Stomach smooth muscle (tissue), 2 donors: ENCODE results near the gene CCDC85C.

Source experiments
- H3K27ac ChIP-seq: one replicate; pipeline ENCODE4 v1.7.0; 2013; ENCODE audit warnings: mild to moderate bottlenecking, low read length, inconsistent platforms
- H3K27me3 ChIP-seq, 2 donors: one replicate each; pipeline ENCODE4 v1.7.0; 2013; ENCODE audit warnings: low read length in 2 of 2; ENCODE audit not compliant: insufficient read depth in 2 of 2, control insufficient read depth in 1 of 2
- H3K36me3 ChIP-seq, 2 donors: one replicate each; pipeline ENCODE4 v1.7.0; 2013; ENCODE audit warnings: low read length in 2 of 2; ENCODE audit not compliant: control insufficient read depth in 2 of 2, insufficient read depth in 2 of 2
- H3K4me1 ChIP-seq: one replicate; pipeline ENCODE4 v1.7.0; 2013; ENCODE audit warnings: low read length; ENCODE audit not compliant: control insufficient read depth, insufficient read depth
- H3K4me3 ChIP-seq, 2 donors: one replicate each; pipeline ENCODE4 v1.7.0; 2013; ENCODE audit warnings: low read length in 2 of 2
- H3K9ac ChIP-seq, 2 donors: one replicate each; pipeline ENCODE4 v1.7.0; 2013; ENCODE audit warnings: low read length in 2 of 2, mild to moderate bottlenecking in 1 of 2
- H3K9me3 ChIP-seq, 2 donors: one replicate each; pipeline ENCODE4 v1.7.0; 2013; ENCODE audit warnings: low read length in 2 of 2; ENCODE audit not compliant: control insufficient read depth in 2 of 2
- donor health status: healthy.
- donor health status: Pancreatic carcinoma.

The CCDC85C gene

DNA sequence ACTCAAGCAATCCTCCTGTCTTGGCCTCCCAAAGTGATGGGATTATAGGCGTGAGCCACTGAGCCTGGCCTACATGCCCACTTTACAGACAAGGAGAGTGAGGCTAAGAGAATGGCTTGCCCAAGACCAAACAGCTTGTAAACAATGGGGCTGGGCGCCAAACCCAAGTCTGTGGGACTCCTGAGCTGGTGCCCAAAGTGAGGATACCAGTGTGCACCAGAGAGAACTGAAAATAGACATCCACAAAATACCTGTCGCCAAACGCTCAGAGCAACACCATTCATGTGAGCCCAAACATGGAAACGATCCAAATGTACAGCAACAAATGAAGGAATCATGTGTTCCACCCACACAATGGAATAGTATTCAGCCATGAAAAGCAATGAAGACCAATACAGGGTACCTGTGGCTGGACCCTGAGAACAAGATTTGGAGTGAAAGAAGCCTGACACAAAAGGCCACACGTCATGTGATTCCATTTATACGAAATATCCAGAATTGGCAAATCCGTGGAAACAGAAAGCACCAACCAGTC is 84.6 kb downstream of the CCDC85C start:
- no peaks in the 10 kb centered on the region for H3K9me3 ChIP-seq
- H3K27me3 ChIP-seq = no peaks in the 10 kb centered on the region
- H3K27ac ChIP-seq = no peak overlapping the region
- H3K4me1 ChIP-seq = peaks cover 45% of the 10 kb centered on the region
- H3K9ac ChIP-seq = no peak overlapping the region
- peaks cover 5 to 8% of the 10 kb centered on the region in 2 donors for H3K36me3 ChIP-seq
- H3K4me3 ChIP-seq = no peak overlapping the region

DNA sequence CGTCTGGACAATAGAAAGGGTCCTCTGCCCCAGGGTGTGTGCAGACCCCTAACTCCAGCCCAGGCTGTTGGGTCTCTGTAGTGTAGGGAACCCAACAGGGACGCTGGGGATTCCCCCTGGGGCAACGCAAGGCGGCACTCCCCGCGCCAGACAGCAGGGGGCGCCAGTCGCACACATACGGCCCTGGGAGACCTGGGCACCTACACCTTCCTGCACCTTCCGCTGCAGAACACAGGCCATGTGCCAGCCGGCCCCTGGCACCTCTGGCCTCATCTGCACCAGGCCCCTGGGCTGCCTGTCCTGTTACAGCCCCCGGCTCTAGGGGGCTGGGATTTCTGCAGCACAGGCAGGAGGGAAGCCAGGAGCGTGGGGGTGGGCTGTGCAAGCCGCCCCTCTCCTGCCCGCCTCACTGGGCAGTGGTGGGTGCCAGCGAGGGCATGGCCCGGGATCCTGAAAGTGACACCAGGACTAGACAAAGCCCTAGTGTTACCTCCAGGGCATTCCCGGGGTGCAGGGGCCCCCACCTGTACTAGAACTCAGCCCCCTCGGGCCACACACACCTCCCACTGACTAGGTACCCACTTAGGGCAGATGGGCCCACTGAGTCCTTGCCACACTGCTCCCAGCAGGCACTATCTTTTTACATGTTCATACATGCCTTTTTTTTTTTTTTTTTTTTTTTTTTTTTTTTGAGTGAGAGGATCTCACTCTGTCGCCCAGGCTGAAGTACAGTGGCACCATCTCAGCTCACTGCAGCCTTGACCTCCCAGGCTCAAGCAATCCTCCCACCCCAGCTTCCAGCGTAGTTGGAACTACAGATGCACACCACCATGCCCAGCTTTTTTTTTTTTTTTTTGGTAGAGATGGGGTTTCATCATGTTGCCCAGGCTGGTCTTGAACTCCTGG is 85.3 kb downstream of the CCDC85C start:
- H3K4me1 ChIP-seq = peaks cover 38% of the 10 kb centered on the region
- H3K9ac ChIP-seq = no peak overlapping the region
- H3K9me3 ChIP-seq = no peaks in the 10 kb centered on the region
- no peak overlapping the region for H3K27ac ChIP-seq
- H3K4me3 ChIP-seq = no peak overlapping the region
- peaks cover 6 to 11% of the 10 kb centered on the region in 2 donors for H3K36me3 ChIP-seq
- H3K27me3 ChIP-seq = no peaks in the 10 kb centered on the region

DNA sequence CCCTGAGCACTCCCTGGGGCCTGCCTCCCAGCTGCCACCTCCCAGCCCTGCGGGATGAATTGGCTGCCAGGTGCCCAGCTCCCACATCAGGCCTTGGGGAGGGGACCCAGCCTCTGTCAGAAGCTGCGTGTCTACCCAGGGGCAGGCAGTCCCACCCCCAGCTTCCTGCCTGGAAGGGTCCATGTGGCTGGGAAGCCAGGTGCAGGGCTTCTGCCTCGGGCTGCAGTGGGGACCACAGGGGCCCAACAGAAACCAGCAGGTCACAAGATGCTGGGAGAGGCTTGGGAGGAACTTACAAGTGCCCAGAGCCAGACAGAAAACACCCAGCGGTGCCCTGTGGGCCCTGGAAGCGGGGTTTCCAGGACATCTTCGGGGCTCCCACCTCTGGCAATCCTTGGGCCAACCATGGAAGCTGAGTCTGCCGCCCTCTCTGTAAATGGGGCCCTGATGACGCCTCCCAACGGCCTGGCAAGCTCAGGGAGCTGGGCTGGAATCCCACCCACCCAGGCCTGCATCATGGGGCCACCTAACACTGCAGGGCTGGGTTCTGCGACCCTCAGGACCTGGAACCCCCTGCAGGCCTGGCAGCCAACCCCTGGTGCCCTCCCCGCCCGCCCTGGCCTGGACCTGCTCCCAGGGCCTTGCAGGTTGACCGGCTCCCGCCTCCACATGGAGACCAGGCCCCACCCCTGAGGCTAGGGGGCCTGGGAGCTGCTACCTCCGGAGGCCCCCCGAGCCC is 86.2 kb downstream of the CCDC85C start:
- no peak overlapping the region for H3K9ac ChIP-seq
- no peaks in the 10 kb centered on the region for H3K9me3 ChIP-seq
- H3K27me3 ChIP-seq = no peaks in the 10 kb centered on the region
- H3K4me1 ChIP-seq = peaks cover 34% of the 10 kb centered on the region
- no peak overlapping the region for H3K4me3 ChIP-seq
- peaks cover 13 to 20% of the 10 kb centered on the region in 2 donors for H3K36me3 ChIP-seq
- no peak overlapping the region for H3K27ac ChIP-seq

DNA sequence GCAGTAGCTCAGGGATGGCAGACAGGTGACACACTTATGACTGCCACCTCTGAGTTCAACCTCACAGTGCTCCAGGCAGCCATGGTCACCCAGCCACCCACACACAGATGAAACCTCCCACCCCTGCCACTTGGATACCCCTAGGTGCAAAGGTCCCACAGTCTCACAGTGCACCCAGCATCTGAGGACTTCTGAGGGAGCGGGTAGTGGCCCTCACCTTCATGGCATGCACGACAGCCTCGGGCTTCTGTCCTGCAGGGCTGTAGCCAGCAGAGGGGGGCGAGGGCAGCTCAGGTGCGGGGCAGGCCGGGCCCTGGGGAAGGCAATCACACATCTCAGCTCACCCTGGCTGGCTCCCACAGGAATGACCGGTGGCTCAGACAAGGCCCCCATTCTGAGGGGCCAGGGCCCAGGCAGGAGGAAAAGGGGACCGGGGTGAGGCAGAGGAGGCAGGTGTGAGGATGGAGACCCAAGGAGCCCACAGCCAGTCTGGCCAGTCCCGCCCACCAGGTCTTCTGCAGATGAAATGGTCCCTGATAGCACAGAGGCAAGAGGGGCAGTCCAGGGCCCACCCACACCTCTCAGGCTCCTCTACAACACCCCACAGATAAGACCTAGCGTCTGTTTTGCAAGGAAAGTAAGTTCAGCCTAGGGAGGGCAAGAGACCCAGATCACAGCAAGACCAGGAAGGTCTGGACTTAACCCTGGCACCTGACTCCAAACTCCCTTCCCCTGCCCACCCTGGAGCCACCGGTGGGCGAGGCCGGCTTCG is 87.0 kb downstream of the CCDC85C start:
- H3K27me3 ChIP-seq = no peaks in the 10 kb centered on the region
- H3K4me1 ChIP-seq = peaks cover 34% of the 10 kb centered on the region
- no peaks in the 10 kb centered on the region for H3K9me3 ChIP-seq
- no peak overlapping the region for H3K27ac ChIP-seq
- H3K9ac ChIP-seq = no peak overlapping the region
- no peak overlapping the region for H3K4me3 ChIP-seq
- H3K36me3 ChIP-seq = peaks cover 16 to 20% of the 10 kb centered on the region in 2 donors

DNA sequence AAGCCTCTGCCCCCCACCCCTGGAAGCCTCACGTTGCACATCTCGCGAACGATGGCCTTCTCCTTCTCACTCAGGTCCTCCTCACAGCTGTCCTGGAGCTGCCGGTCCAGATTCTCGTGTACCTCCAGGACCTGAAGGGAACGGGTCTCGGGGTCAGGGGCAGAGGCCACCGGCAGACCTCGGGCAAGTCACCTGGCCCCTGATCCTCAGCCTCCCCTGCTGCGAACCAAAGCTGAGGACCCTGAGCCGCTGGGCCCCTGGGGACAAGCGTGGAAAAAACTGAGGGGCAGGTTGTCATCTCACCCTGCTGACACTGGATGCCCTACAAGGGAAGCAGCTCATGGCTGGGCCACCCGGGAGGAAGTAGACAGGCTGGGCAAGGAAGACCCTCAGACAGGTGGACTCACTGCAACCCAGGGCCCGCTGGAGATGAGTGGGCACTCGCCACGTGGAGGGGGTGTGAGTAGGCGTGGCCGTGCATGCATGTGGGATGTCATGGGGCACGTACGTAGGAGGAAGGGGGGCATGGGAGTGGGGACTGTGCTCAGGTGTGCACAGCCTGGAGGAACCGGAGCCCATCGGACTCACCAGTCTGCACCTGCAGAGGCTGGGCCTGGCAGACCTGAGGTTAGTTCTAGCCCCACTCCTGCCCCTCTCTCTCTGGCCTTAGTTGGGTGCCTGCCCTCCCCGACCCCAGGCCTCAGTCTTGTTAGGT is 87.7 kb downstream of the CCDC85C start:
- peaks cover 16 to 17% of the 10 kb centered on the region in 2 donors for H3K36me3 ChIP-seq
- H3K4me1 ChIP-seq = peaks cover 36% of the 10 kb centered on the region
- no peak overlapping the region for H3K27ac ChIP-seq
- H3K9me3 ChIP-seq = no peaks in the 10 kb centered on the region
- no peak overlapping the region for H3K4me3 ChIP-seq
- no peaks in the 10 kb centered on the region for H3K27me3 ChIP-seq
- no peak overlapping the region for H3K9ac ChIP-seq

DNA sequence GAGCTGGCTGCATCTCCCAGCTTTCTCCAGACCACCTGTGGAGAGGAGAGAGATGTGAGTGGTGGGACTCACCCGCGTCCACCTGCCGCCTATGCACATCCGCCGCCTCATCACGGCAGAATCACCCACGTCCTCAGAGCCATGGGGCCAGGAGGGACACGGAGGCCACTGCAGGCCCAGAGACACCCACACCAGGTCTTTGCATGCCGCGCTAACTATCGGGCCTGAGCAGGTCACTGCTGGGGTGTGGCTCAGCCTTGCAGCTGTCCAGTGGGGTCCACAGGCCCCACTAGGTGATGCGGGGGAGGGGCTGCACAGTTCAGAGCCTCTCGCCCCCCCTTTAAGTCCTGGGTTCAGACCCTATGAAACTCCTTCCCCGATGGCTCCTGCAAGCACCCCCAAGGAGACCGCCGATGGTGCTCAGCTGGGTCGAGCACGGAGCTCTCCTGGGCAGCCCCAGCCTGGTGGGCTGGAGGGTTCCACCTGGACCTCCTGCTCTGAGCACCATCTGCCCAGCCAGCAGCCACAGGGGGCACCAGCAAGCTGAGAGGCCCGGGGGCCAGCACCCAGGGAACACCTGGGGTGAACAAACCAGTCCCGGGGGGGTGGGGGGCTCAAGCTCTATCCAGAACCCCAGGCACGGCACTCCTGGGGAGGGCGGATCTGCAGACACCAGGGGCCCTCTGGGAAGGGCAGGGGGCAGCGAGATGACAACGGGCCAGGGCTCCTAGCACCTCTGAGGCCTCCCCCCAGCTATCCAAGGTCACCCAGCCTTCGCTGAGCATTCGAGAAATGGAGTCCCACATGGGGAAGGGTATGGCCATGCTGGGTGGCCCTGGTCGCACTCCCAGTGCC is 88.5 kb downstream of the CCDC85C start:
- Histone ChIP-seq H3K36me3 (peaks cover 16 to 17% of the 10 kb centered on the region in 2 donors), H3K4me1 (peaks cover 35% of the 10 kb centered on the region), H3K9ac (no peak overlapping the region), H3K27me3 (no peaks in the 10 kb centered on the region), H3K27ac (no peak overlapping the region), H3K4me3 (no peak overlapping the region), H3K9me3 (no peaks in the 10 kb centered on the region)

DNA sequence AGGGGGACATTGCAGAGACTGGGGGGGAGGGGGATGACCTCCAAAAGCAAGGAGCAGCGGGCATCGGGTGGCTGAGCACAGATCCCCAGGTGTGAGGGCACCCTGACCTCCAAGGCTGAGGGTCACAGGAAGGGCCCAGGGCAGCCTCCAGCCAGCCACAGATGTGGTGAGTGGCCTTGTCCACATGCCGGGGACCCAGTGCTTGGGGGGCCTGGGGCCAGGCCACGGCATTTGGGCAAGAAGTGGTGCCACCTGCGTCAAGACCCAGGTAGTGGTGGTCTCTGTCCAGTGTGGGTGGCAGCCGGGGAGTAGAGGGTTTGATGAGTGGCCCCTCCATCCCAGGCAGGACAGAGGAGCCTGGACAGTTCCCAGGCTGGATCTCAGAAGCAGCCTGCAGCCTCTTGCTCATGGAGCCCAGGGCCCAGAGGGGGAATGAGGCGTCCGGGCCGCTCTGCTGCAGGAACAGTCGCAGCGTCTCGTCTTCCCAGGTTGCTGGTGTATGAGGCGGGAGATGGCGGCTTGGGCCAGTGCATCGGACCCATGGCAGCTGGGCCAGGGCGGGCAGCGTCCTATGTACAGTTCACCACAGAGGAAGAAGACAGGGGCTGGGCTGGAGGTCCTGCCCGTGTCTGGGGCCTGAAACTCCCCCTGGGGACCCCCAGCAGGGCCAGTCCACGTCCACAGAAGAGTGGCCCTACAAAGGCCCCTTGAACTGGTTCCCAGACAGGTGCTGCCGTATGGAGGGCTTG is 89.3 kb downstream of the CCDC85C start:
- peaks cover 16 to 17% of the 10 kb centered on the region in 2 donors for H3K36me3 ChIP-seq
- no peak overlapping the region for H3K27ac ChIP-seq
- H3K4me1 ChIP-seq = peaks cover 35% of the 10 kb centered on the region

DNA sequence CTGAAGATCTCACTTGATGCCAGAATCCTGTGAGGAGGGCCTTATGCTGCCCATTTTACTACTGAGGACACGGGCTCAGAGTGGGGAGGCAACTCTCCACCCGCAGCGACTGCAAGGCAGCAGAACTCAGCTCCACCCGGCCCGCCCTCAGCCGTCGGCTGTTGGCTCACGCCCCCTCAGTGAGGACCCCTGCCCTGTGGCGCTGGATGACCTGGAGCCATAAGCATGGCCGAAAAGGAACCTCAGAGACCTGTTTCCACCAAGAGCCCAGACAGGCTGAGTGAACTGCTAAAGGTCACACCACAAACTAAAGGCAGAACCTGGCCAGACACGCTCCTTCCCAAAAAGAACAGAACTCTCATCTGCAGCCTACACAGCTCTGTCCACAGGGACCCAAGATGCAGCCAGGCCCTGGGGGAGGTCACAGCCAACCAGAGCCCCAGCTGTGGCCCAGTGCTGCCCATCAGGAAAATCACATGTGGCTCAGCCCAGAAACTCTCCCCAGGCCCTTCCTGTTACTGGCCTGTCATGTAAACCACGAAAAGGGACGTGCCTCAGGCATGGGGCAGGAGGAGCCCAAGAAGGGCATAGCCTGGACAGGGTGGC is 90.0 kb downstream of the CCDC85C start:
- H3K36me3 ChIP-seq = peaks cover 16 to 19% of the 10 kb centered on the region in 2 donors
- no peak overlapping the region for H3K27ac ChIP-seq
- no peak overlapping the region for H3K9ac ChIP-seq

More for the DNA sequence above, 89.3 kb downstream of the CCDC85C start:
- Histone ChIP-seq H3K4me3 (no peak overlapping the region), H3K9ac (no peak overlapping the region), H3K9me3 (no peaks in the 10 kb centered on the region), H3K27me3 (no peaks in the 10 kb centered on the region)

More for the DNA sequence above, 90.0 kb downstream of the CCDC85C start:
- Histone ChIP-seq H3K4me3 (no peak overlapping the region), H3K4me1 (peaks cover 35% of the 10 kb centered on the region), H3K9me3 (no peaks in the 10 kb centered on the region), H3K27me3 (no peaks in the 10 kb centered on the region)
